Kidney (tissue), 22 donors: ENCODE measurements around the gene ZNF677. TPM values are rescaled to one million over a fixed set of nuclear protein-coding genes. Genes with fewer than 3 reads are reported as not detected.
A peak's percentile ranks its signal among the peaks of the same experiment; 100 is the strongest.
"Not testable (repeated sequence)": the region's sequence is repeated elsewhere in the genome, so short reads cannot be mapped to it uniquely, and the experiment has no call there.

ENCODE experiments used
- DNase-seq, 5 donors: peaks; one replicate each; pipeline ENCODE4 v3.0.0-alpha.2; 2013 to 2020
- FAIRE-seq: peaks from 2 replicates; lab custom pipeline; 2012; peaks lifted over from hg19 to GRCh38; lab: Jason Lieb, UNC
- H3K27ac ChIP-seq, 2 donors: one replicate each; pipeline ENCODE4 v1.7.0; 2013; ENCODE audit warnings: low read depth in 2 of 2, low read length in 2 of 2, inconsistent platforms in 1 of 2
- H3K27me3 ChIP-seq: one replicate; pipeline ENCODE4 v1.7.1; 2013; ENCODE audit warnings: low read length, inconsistent platforms; ENCODE audit not compliant: control insufficient read depth, insufficient read depth
- H3K36me3 ChIP-seq, 3 donors: one replicate each; pipeline versions ENCODE4 v1.7.0 to v1.7.1; 2013; ENCODE audit warnings: low read length in 3 of 3, control low read depth in 1 of 3, inconsistent platforms in 1 of 3; ENCODE audit not compliant: insufficient read depth in 3 of 3, control insufficient read depth in 2 of 3
- H3K4me1 ChIP-seq, 3 donors: one replicate each; pipeline versions ENCODE4 v1.7.0 to v1.7.1; 2013; ENCODE audit warnings: low read length in 3 of 3, inconsistent platforms in 1 of 3, low read depth in 1 of 3; ENCODE audit not compliant: control insufficient read depth in 2 of 3, insufficient read depth in 2 of 3
- H3K4me3 ChIP-seq, 3 donors: one replicate each; pipeline versions ENCODE4 v1.7.0 to v1.8.1; 2013; ENCODE audit warnings: low read length in 3 of 3, control low read depth in 1 of 3, inconsistent platforms in 1 of 3
- H3K9ac ChIP-seq, 3 donors: one replicate each; pipeline versions ENCODE4 v1.7.0 to v1.7.1; 2013; ENCODE audit warnings: low read length in 3 of 3, control low read depth in 1 of 3, inconsistent platforms in 1 of 3
- H3K9me3 ChIP-seq, 3 donors: one replicate each; pipeline versions ENCODE4 v1.7.0 to v1.7.1; 2013; ENCODE audit warnings: low read length in 3 of 3, control low read depth in 1 of 3, inconsistent platforms in 1 of 3; ENCODE audit not compliant: control insufficient read depth in 2 of 3, insufficient read depth in 1 of 3
- CTCF ChIP-seq: IDR thresholded peaks from 3 replicates; pipeline ENCODE4 v1.5.1; 2012; ENCODE audit warnings: mild to moderate bottlenecking, moderate library complexity, borderline replicate concordance; ENCODE audit not compliant: insufficient read depth; ENCODE audit errors: extremely low read depth
- intact Hi-C: fragments of 100-400 bp; cut with DNase I; formaldehyde crosslinking; loops from one replicate; pipeline ENCODE4 v1.11.1; 2022
- long read RNA-seq, 10 donors: library from polyadenylated mRNA in 1 of 10; unstranded in 1 of 10; transcript quantifications; one replicate each; pipeline ENCODE4 v2.0.0 and lab custom pipeline, GENCODE V29; 2021 to 2026
- polyA plus RNA-seq: library from polyadenylated mRNA; stranded (reverse); fragments of 350-450 nt; fragmentation: Illumina TruSeq; extraction: RNeasy Lipid Tissue Mini Kit (QIAGEN cat#74804); gene quantifications from one replicate; pipeline ENCODE4 v1.2.3, GENCODE V29; 2014; ENCODE audit warnings: low read depth, low replicate concordance; ENCODE audit not compliant: insufficient read depth
- total RNA-seq: library from RNA; stranded (reverse); fragmentation: NEBNext Ultra II Directional; extraction: Animal tissue kit (Norgen Biotek cat#: 25700); gene quantifications from one replicate; pipeline ENCODE4 v1.2.1, GENCODE V29; 2021
- donor health status: control.
- donor health status: control.
- donor health status: control.
- donor health status: control.
- donor health status: control.
- donor health status: DM: yes; HTN: yes; CAD: no.
- donor health status: Normal renal cell carcinoma (clear cell type).

The ZNF677 gene
- total RNA-seq (24.3 TPM), polyA plus RNA-seq (6.5 TPM)
- long read RNA-seq, donor 1, transcript ZNF677-209 (1 exons, 3,207 nt) = major isoform, 13 of 24 reads
- long read RNA-seq, donor 1, partial matches to known transcripts = 0 of 24 reads
- long read RNA-seq, donor 1, other reads (novel, unspliced or antisense) = 0 of 24 reads
- long read RNA-seq, donor 2, transcript ZNF677-209 (1 exons, 3,207 nt) = major isoform, 7 of 14 reads
- long read RNA-seq, donor 2, partial matches to known transcripts = 0 of 14 reads
- long read RNA-seq, donor 2, other reads (novel, unspliced or antisense) = 0 of 14 reads
- long read RNA-seq, donor 3, transcript ZNF677-209 (1 exons, 3,207 nt) = major isoform, 19 of 40 reads
- long read RNA-seq, donor 3, transcript ZNF677-202 (1 exons, 1,801 nt) = minor isoform, 9 of 40 reads
- long read RNA-seq, donor 3, transcript ZNF677-211 (4 exons, 719 nt) = minor isoform, 7 of 40 reads
- long read RNA-seq, donor 3, partial matches to known transcripts = 0 of 40 reads
- long read RNA-seq, donor 3, other reads (novel, unspliced or antisense) = 0 of 40 reads
- long read RNA-seq, donor 4, transcript ZNF677-211 (4 exons, 719 nt) = major isoform, 6 of 16 reads
- long read RNA-seq, donor 4, partial matches to known transcripts = 0 of 16 reads
- long read RNA-seq, donor 4, other reads (novel, unspliced or antisense) = 0 of 16 reads
- long read RNA-seq, donor 5, partial matches to known transcripts = 0 of 1 reads
- long read RNA-seq, donor 5, other reads (novel, unspliced or antisense) = 0 of 1 reads
- long read RNA-seq, donor 6, transcript ZNF677-209 (1 exons, 3,207 nt) = major isoform, 6 of 16 reads
- long read RNA-seq, donor 6, partial matches to known transcripts = 5 of 16 reads
- long read RNA-seq, donor 6, other reads (novel, unspliced or antisense) = 0 of 16 reads
- long read RNA-seq, donor 7, partial matches to known transcripts = 0 of 7 reads
- long read RNA-seq, donor 7, other reads (novel, unspliced or antisense) = 2 of 7 reads
- long read RNA-seq, donor 8, transcript ZNF677-202 (1 exons, 1,801 nt) = major isoform, 5 of 9 reads
- long read RNA-seq, donor 8, partial matches to known transcripts = 0 of 9 reads
- long read RNA-seq, donor 8, other reads (novel, unspliced or antisense) = 0 of 9 reads
- long read RNA-seq, donor 9, transcript ZNF677-209 (1 exons, 3,207 nt) = major isoform, 5 of 9 reads
- long read RNA-seq, donor 9, partial matches to known transcripts = 0 of 9 reads
- long read RNA-seq, donor 9, other reads (novel, unspliced or antisense) = 0 of 9 reads
- long read RNA-seq, donor 10, transcript ZNF677-209 (1 exons, 3,207 nt) = major isoform, 21 of 30 reads
- long read RNA-seq, donor 10, partial matches to known transcripts = 0 of 30 reads
- long read RNA-seq, donor 10, other reads (novel, unspliced or antisense) = 0 of 30 reads

DNA sequence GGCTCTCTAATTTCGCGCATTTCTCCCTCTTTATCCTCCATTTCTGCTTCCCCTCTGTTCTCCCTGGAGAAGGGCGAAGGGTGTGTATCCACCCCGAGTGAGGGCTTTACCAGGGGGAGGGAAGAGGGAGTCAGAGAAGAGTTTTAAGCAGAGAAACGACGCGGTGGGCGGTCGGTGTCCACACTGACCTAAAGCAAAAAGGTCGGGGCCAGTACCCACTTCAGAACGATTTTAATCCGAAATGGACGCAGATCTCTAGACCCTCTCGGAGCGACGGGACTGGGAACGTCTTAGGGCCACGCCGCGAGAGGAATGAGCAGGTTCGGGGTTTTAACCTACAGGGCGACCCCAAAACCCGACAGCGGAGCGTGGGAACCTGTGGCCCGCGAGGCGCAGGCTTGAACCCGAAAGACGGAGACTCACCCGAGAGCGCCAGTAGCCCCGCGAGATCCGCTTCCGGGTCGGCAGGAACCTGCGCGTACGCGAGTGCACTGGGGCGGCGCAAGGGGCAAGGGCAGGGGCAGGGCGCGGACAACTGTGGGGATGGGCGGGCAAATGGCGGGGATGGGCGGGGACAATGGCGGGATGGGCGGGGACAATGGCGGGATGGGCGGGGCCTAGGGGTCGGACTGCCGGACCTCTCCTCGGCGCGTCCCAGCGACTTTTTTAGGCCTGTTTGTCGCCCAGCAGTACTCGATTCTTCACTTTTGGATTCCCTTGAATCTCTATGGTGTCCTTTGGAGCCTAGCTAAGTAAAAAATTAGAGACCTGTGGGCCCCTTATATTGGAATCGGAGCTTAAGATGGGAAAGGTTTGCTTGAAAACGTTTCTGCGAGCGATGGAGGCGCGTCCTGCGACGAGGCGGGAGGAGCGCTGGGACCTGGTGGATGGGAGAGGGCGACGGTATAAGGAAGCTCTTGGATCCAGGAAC, at the start of gene ZNF677:
TSS of gene ZNF677 (minus strand) at position 463 of the 931 bp plus-strand sequence. CDS start 3,323 bp downstream, outside the sequence.
- peak within 1 kb of the TSS; percentile 66 to 79 for H3K27ac ChIP-seq
- H3K36me3 ChIP-seq = peaks cover 7 to 27% (median 13%) of the 10 kb centered on the region in 3 donors
- no peak for TF ChIP-seq CTCF
- H3K9ac ChIP-seq = peak within 1 kb of the TSS; percentile 37 to 90 (median 88)
- no peaks in the 10 kb centered on the region for H3K4me1 ChIP-seq
- H3K9me3 ChIP-seq = peaks cover 3 to 6% (median 4%) of the 10 kb centered on the region in 3 donors
- no peak for FAIRE-seq
- intact Hi-C loops = no loop called here
- H3K27me3 ChIP-seq = no peaks in the 10 kb centered on the region
- peak within 1 kb of the TSS; percentile 89 to 97 (median 94) for H3K4me3 ChIP-seq
- peak; percentile 93 to 98 (median 95) for DNase-seq

GRCh38 chr19:53301341-53301740, 46.7 kb upstream of the ZNF677 start:
- H3K4me1 ChIP-seq, H3K27ac ChIP-seq, H3K36me3 ChIP-seq, FAIRE-seq, H3K9ac ChIP-seq, H3K9me3 ChIP-seq, H3K27me3 ChIP-seq, intact Hi-C loops, H3K4me3 ChIP-seq, DNase-seq: not testable (repeated sequence)

DNA sequence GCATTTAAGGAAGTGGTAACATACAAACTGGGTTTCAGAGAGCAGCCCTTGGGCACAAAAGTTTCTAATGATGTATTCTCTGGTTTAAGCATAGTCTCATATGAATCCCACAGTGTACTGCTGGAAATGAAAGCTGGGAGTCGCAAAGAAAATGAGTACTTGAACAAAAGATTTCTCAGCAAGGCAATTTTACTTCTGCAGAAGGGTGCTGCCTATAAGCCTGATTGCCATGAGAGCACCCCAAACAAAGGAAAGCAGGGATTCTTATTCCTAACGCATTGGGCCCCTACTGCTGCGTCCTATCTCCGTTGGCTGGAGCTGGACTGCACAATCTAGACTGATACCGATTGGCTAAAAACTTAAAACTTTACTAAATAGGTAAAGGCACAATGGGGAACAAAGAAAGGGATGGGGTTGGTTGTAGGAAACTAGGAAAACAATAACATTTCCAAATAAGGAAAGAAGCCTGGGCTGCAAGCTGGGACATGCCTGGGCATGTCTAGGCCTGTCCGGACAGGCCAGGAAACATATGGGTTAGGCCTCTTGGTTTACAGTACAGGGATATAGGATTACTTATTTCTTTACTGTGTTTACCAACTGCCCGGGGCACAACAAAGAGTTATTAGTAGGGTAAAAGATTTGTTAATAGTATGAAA, 40.2 kb upstream of the ZNF677 start:
- intact Hi-C loops = no loop called here
- Histone ChIP-seq H3K4me1 (no peaks in the 10 kb centered on the region), H3K27ac (no peak overlapping the region), H3K9ac (no peak overlapping the region), H3K9me3 (peaks cover 0 to 18% (median 10%) of the 10 kb centered on the region in 3 donors), H3K27me3 (no peaks in the 10 kb centered on the region), H3K36me3 (no peaks in the 10 kb centered on the region), H3K4me3 (no peak overlapping the region)
- DNase-seq (no peak), FAIRE-seq (no peak)
- TF ChIP-seq CTCF = no peak
